Ecto neural progenitor cell (in vitro differentiated cells): ENCODE measurements around the gene ECI2.
"Not testable (repeated sequence)": the region's sequence is repeated elsewhere in the genome, so short reads cannot be mapped to it uniquely, and the experiment has no call there.

Experiments
- DNase-seq: peaks from one replicate; pipeline ENCODE4 v3.0.0-alpha.2; 2018; ENCODE audit warnings: low spot score

The ECI2 gene

GRCh38 chr6:4102687-4103244 is 32.6 kb downstream of the ECI2 start:
- no peak for DNase-seq

DNA sequence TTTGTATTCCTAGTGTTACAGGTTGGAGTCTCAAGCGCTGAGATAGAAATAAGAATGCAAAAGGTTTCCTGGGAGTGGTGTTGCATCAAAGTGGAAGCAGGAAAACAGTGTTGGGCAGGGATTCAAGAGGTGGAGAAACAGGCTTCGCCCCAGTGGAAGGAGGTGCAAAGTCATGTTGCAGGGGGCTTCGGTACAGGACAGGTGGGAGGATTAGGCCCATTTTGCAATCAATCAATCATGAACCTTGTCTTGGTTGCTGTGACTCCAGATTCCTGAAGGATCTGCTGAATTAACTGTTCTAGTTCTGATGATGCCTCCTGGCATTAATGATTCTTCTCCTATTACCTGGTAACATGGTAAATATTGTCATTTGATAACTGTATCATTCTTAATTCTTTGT is 34.1 kb downstream of the ECI2 start:
- no peak for DNase-seq

GRCh38 chr6:4100655-4101054 is 34.7 kb downstream of the ECI2 start:
- DNase-seq: no peak

- no peak for DNase-seq
Observed at GRCh38 chr6:4093288-4093687, 42.1 kb downstream of the ECI2 start.

DNA sequence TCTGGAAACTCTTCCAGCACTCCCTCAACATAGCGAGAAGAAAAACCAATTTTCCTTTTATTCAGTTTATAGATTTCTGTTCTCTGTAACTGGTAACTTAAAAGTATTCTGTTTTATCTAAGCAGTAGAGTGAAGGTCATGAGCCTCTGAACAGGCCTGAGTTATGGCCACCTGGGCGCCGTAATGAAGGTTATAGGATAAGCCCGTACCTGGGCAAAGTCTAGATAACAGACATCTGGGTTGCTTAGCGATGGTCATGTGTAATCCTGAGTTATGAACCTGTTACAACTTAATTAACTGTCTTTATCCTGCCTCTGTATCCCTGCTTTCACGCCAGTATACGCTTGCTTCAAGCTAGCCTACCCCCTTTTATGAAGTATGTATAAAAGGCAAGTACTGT is 43.4 kb downstream of the ECI2 start:
- no peak for DNase-seq

DNA sequence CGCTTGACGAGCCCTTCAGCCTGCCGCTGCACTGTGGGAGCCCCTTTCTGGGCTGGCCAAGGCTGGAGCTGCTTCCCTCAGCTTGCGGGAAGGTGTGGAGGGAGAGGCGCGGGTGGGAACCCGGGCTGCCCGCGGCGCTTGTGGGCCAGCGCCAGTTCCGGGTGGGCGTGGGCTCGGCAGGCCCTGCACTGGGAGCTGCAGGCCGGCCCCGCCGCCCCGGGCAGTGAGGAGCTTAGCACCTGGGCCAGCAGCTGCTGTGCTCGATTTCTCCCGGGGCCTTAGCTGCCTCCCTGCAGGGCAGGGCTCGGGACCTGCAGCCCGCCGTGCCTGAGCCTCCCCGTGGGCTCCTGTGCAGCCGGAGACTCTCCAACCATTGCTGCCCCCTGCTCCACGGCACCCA is 45.3 kb downstream of the ECI2 start:
- DNase-seq: not testable (repeated sequence)

DNA sequence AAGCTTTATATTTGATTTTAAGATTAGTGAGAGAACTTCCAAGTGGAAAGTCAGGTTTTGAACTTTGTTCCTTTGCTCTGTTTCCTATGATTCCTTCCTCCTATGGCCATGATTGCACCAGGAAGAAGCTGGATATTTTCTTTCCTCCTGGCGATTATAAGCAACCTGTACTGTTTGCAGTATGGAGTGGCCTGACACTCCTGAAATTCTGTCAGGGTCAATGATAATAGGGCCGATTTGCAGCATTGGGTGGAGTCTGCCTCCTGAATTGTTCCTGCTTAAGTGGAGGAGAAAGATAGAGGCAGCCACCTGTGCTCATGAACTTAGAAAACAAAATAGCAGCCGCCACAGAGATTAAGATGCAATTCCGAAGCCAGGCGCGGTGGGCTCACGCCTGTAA is 46.7 kb downstream of the ECI2 start:
- DNase-seq: no peak

GRCh38 chr6:4085332-4085700 is 50.1 kb downstream of the ECI2 start:
- DNase-seq: no peak

GRCh38 chr6:4084444-4085331 is 50.7 kb downstream of the ECI2 start:
- DNase-seq: no peak

DNA sequence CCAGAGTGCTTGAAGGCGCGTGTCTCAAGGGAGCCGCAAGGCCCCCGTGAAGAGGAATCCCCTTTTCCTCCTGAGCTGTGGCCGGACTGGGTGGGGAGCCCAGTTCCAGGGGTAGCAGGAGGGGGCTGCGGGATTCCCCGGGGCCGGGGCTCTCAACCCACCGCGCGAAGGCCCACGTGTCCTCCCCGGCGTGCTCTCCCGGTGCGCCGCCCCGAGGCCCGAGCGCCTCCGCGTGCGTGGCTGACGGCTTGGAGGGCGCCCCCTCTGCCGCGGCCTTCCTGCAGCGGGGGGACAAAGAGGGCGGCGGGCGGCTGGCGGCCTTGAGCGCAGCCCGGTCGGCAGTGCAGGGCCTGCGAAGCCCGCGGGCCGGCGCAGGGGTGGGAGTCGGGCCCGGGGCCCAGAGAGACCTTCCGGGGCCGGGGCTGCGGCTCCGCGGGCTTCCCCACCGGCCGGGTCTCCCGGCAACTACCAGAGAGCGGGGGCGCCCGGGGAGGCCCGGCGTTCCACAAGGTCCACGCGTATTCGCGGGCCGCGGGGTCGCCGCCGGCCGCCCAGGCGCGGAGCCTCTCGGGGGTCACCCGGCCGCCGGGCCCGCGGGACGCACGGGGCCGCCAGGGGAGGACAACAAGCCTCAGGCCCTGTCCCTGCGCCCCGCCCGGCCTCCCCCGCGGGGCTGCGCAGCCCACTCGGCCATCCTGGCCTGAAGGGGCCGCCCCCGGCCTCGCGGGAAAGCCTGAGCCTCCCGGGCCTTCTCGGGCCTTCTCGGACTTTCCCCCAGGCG is 56.5 kb downstream of the ECI2 start, which contains the start of gene FAM217A:
Gene FAM217A, minus strand, starts transcription at position 447 of the 781 bp plus-strand sequence. CDS start 1,723 bp downstream, outside the sequence.
- no peak for DNase-seq

GRCh38 chr6:4074478-4075235 is 60.7 kb downstream of the ECI2 start:
- DNase-seq: no peak

- no peak for DNase-seq
Observed at GRCh38 chr6:4071330-4071729, 64.0 kb downstream of the ECI2 start.

- DNase-seq: no peak
Observed at GRCh38 chr6:4069199-4069598, 66.2 kb downstream of the ECI2 start.

DNA sequence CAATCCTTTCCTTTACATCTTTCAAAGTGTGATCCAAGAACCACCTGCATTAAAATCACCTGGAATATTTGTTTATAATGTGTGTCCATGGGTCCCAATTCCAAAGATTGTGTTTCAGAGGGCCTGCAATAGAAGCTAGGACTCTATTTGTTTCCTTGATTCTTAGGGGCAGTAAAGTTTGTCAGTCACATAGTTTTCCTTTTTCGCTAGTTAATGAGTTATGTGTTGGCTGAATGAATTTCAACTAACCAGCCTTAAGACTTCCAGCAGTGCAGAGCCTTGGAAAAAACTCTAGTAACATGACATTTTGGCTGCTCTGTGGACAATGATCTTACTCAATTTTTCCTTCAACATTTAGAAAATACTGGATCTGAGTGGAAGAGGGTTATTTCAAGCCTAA is 67.7 kb downstream of the ECI2 start:
- no peak for DNase-seq

GRCh38 chr6:4066029-4066755 is 69.2 kb downstream of the ECI2 start:
- no peak for DNase-seq
